WERI-Rb-1 (cell line): ENCODE data around the gene ACAA2.

ENCODE experiments used
- DNase-seq: peaks from one replicate; pipeline ENCODE4 v3.0.0-alpha.2; 2020
- H3K27ac ChIP-seq: fragments of 250-450 bp; sonication (Bioruptor Pico); 2 replicates; pipeline ENCODE4 v1.5.1; 2020; ENCODE audit warnings: mild to moderate bottlenecking, moderate library complexity
- H3K27me3 ChIP-seq: fragments of 250-450 bp; sonication (Bioruptor Pico); 2 replicates; pipeline ENCODE4 v1.5.1; 2021; ENCODE audit warnings: mild to moderate bottlenecking, low read depth, moderate library complexity; ENCODE audit not compliant: insufficient read depth, severe bottlenecking
- H3K36me3 ChIP-seq: fragments of 250-450 bp; sonication (Bioruptor Pico); 2 replicates; pipeline ENCODE4 v1.5.1; 2020; ENCODE audit warnings: mild to moderate bottlenecking, moderate library complexity
- H3K4me3 ChIP-seq: 2 replicates; pipeline ENCODE4 v1.5.1; 2011; ENCODE audit warnings: low read depth, mild to moderate bottlenecking, control low read depth, low read length
- H3K9me3 ChIP-seq: fragments of 250-450 bp; sonication (Bioruptor Pico); 2 replicates; pipeline ENCODE4 v1.5.1; 2021; ENCODE audit warnings: mild to moderate bottlenecking, moderate library complexity; ENCODE audit not compliant: severe bottlenecking
- CTCF ChIP-seq: IDR thresholded peaks from 2 replicates; pipeline ENCODE4 v1.5.1; 2011; ENCODE audit warnings: low read depth, mild to moderate bottlenecking, control low read depth, inconsistent platforms, low read length

ACAA2 gene

GRCh38 chr18:49832221-49832647 lies 18.9 kb upstream of the ACAA2 start:
- H3K27ac ChIP-seq: no peak overlapping the region
- peaks cover 2% of the 10 kb centered on the region for H3K9me3 ChIP-seq
- no peaks in the 10 kb centered on the region for H3K27me3 ChIP-seq
- H3K4me3 ChIP-seq: no peak overlapping the region
- H3K36me3 ChIP-seq: no peaks in the 10 kb centered on the region
- DNase-seq: no peak
- no peak for TF ChIP-seq CTCF

DNA sequence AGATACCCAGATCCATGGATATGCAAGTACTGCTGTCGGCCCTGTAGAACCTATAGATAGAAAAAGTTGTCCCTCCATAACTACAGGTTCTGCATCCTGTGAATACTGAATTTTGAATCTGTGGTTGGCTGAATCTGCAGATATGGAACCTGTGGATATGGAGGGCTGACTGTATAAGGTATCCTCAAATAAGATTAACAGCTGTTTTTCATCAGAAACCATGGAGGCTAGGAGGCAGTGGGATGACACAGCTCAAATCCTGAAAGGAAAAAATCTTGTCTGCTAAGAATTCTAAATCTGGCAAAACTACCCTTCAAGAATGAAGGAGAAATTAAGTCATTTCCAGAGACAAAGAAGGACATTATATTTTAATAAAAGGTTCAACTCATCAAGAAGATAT lies 14.7 kb upstream of the ACAA2 start:
- TF ChIP-seq CTCF: no peak
- DNase-seq: no peak

DNA sequence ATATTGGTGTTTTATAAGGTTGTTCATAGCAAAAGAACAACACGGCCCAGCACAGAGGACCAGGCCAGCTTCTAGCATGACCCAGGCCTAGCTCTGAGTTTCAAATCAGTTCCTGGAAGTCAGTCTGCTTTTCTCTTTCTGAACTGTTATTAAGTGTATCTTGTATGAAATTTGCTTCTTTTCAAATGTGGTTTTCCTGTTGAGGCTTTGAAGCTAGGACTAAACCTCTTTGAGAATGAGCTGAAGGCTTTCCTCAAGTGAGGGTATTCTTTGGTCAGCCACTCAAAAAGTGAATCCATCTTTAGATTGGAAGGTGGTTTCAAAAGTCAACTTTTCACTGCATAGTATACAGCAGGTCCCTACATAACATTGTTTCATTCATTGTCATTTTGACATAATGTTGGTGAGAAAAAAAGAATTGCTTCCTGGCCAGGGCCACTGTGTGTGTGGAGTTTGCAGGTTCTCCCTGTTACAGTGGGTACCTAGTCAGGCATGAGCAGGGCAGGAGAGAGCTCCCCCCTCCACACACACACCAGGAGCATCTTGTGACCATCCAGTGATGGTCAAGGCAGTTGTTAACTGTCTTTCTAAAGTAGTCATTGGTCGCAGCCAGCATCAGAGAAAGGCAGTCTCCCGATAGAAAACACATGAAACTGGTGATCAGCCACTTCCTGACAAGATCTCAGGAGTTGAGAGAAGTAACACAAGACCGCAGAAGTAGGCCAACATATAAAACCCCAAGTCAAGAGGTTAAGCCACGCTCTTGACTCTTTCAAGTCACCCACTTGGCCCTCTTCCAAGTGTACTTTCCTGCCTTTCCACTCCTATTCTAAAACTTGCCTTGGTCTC lies 6.7 kb upstream of the ACAA2 start:
- Histone ChIP-seq H3K4me3 (no peak overlapping the region), H3K27ac (no peak overlapping the region), H3K9me3 (no peaks in the 10 kb centered on the region), H3K27me3 (no peaks in the 10 kb centered on the region), H3K36me3 (no peaks in the 10 kb centered on the region)
- no peak for DNase-seq
- TF ChIP-seq CTCF: no peak

More for the DNA sequence above, 14.7 kb upstream of the ACAA2 start:
- Histone ChIP-seq H3K27ac (no peak overlapping the region), H3K4me3 (no peak overlapping the region), H3K36me3 (no peaks in the 10 kb centered on the region), H3K9me3 (peaks cover 4% of the 10 kb centered on the region), H3K27me3 (no peaks in the 10 kb centered on the region)

DNA sequence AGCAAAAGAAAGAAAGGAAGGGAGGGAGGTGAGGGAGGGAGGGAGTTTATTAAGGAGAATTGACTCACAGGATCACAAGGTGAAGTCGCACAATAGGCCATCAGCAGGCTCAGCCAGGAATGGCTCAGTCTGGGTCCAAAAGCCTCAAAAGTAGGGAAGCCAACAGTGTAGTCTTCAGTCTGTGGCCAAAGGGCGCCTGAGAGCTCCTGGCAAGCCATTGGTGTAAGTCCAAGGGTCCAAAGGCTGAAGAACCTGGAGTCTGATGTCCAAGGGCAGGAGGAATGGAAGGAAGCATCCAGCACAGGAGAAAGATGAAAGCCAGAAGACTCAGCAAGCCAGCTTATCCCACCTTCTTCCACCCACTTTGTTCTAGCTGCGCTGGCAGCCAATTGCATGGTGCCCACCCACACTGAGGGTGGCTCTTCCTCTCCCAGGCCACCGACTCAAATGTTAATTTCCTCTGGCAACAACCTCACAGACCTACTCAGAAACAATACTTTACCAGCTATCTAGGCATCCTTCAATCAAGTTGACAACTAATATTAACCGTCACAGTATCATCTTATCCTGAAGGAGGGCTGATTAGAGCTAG lies 5.8 kb upstream of the ACAA2 start:
- H3K36me3 ChIP-seq: no peaks in the 10 kb centered on the region
- H3K4me3 ChIP-seq: no peak overlapping the region
- TF ChIP-seq CTCF: no peak
- H3K27ac ChIP-seq: no peak overlapping the region
- H3K9me3 ChIP-seq: no peaks in the 10 kb centered on the region
- no peak for DNase-seq
- H3K27me3 ChIP-seq: no peaks in the 10 kb centered on the region

GRCh38 chr18:49817947-49818346 lies 4.6 kb upstream of the ACAA2 start:
- no peaks in the 10 kb centered on the region for H3K9me3 ChIP-seq

More at GRCh38 chr18:49817947-49818346, 4.6 kb upstream of the ACAA2 start:
- H3K27ac ChIP-seq: no peak overlapping the region
- no peak for TF ChIP-seq CTCF
- H3K27me3 ChIP-seq: no peaks in the 10 kb centered on the region
- no peak overlapping the region for H3K4me3 ChIP-seq
- no peaks in the 10 kb centered on the region; the same call in 1 of the 2 replicates for H3K36me3 ChIP-seq
- DNase-seq: no peak
